Liver (tissue), 3 donors: ENCODE results near the gene SYT2.

Source experiments
- CTCF ChIP-seq: fragments of 150-350 bp; IDR thresholded peaks from 2 replicates; pipeline ENCODE4 v1.5.1; 2017; ENCODE audit warnings: improper control_type of control experiment, low read depth, low read length; ENCODE audit not compliant: missing input control
- EGR1 ChIP-seq, 2 donors: IDR thresholded peaks; 2 replicates each; pipeline ENCODE4 v1.6.1; 2016 to 2018; ENCODE audit warnings: antibody characterized with exemption in 2 of 2, low read depth in 2 of 2
- REST ChIP-seq: IDR thresholded peaks from 2 replicates; pipeline ENCODE4 v1.6.1; 2016; ENCODE audit warnings: antibody characterized with exemption, mild to moderate bottlenecking
- YY1 ChIP-seq: IDR thresholded peaks from 2 replicates; pipeline ENCODE4 v1.6.1; 2016; ENCODE audit warnings: antibody characterized with exemption, mild to moderate bottlenecking
- donor health status: healthy.
- donor health status: healthy.

- TF ChIP-seq CTCF (no peak), REST (no peak), YY1 (no peak), EGR1 (IDR thresholded peaks at IDR 0.05; ENCODE audit: low read depth in 2 of 2) (no peak)
Observed at GRCh38 chr1:202683029-202683428, 27.2 kb downstream of the SYT2 start.
